ENCODE measurements around the gene GON4L. TPM values are rescaled to one million over a fixed set of nuclear protein-coding genes. Genes with fewer than 3 reads are reported as not detected.
"Not testable (repeated sequence)": the region's sequence is repeated elsewhere in the genome, so short reads cannot be mapped to it uniquely, and the experiment has no call there.

Gene GON4L
- total and polyA plus RNA-seq, 2 of the 4 experiments (the other 2 are of a cell fraction): 21.2 to 30.3 TPM

- H3K4me2 ChIP-seq (ENCODE audit: low read depth, low read length); ATAC-seq (ENCODE audit: low read depth); H4K20me1 ChIP-seq (ENCODE audit: insufficient read depth, low read length); H3K9me1 ChIP-seq (ENCODE audit: insufficient read depth, low read length); H3K27me3 ChIP-seq (ENCODE audit: control insufficient read depth, insufficient read depth, low read length); H3K4ac ChIP-seq (ENCODE audit: low read depth, low read length); DNase-seq; H2BK20ac ChIP-seq (ENCODE audit: low read depth, low read length); H3K4me1 ChIP-seq (ENCODE audit: control insufficient read depth, insufficient read depth, low read length); H3K27ac ChIP-seq (ENCODE audit: insufficient read depth, low read length); BruUV-seq (replicated peaks); H3K56ac ChIP-seq (ENCODE audit: extremely low read depth, insufficient read depth, low read length); H2BK15ac ChIP-seq (ENCODE audit: low read depth, low read length); in situ Hi-C loops (cut with MboI; ENCODE audit: low sequenced_read_pairs); H4K91ac ChIP-seq (ENCODE audit: insufficient read depth, low read depth, low read length); H2BK120ac ChIP-seq (ENCODE audit: low read depth, low read length); POLR2A ChIA-PET (ENCODE audit: unreplicated experiment); H4K5ac ChIP-seq (ENCODE audit: low read depth, low read length); H2AFZ ChIP-seq (replicated peaks; ENCODE audit: low read length, poor library complexity); H3K14ac ChIP-seq (replicated peaks; ENCODE audit: low read depth, low read length); H2AK9ac ChIP-seq (replicated peaks; ENCODE audit: low read depth, low read length, poor library complexity); H3K23ac ChIP-seq (ENCODE audit: low read depth, low read length); intact Hi-C loops (cut with micrococcal nuclease); H3K9me3 ChIP-seq (ENCODE audit: control insufficient read depth, insufficient read depth, low read length); dilution Hi-C loops (cut with HindIII; ENCODE audit: low sequenced_read_pairs, unreplicated experiment); H3K9ac ChIP-seq (ENCODE audit: low read depth, low read length); H3K4me3 ChIP-seq (ENCODE audit: insufficient read depth, low read depth, low read length): not testable (repeated sequence)
- H2BK5ac ChIP-seq (ENCODE audit: low read depth, low read length, poor library complexity, severe bottlenecking): peak overlapping the region; percentile 86
- CTCF ChIA-PET: interaction anchor here (0.7 to 1.2 kb wide), 2 partner anchors 10 to 12 kb away, joined by 3 to 10 read pairs; no protein-coding TSS in a partner anchor
- H2AK5ac ChIP-seq (ENCODE audit: low read depth, low read length): 0 out of 2 replicates have a peak overlapping the region, but pooled peaks have one; percentile 24
- H3K79me1 ChIP-seq (ENCODE audit: low read depth in 1 of 2, low read length in 2 of 2): peaks cover 0 to 31% of the 10 kb centered on the region in 2 experiments; a peak in 3 of 4 replicates
- H3K18ac ChIP-seq (ENCODE audit: low read depth, low read length): peak overlapping the region; percentile 12; the same call in 1 of the 2 replicates
- peak overlapping the region in 1 of 2 experiments; percentile 53; a peak in 1 of 4 replicates for H4K8ac ChIP-seq (ENCODE audit: low read depth in 2 of 2, low read length in 2 of 2)
- WGBS, 2 experiments (ENCODE audit: extremely low coverage in 2 of 2, insufficient read length in 1 of 2): 90% methylated on average over 3 of the region's 7 CpGs; no CpG with 5 or more reads in 1 of the 2 experiments
- H3K36me3 ChIP-seq (ENCODE audit: control insufficient read depth, insufficient read depth, low read length): peaks cover 46% of the 10 kb centered on the region
Observed at GRCh38 chr1:155763989-155764388, 93.0 kb downstream of the GON4L start.

- in situ Hi-C loops (cut with MboI; ENCODE audit: low sequenced_read_pairs); H3K4me3 ChIP-seq (ENCODE audit: insufficient read depth, low read depth, low read length); H3K56ac ChIP-seq (ENCODE audit: extremely low read depth, insufficient read depth, low read length); H3K4me1 ChIP-seq (ENCODE audit: control insufficient read depth, insufficient read depth, low read length); H4K91ac ChIP-seq (ENCODE audit: insufficient read depth, low read depth, low read length); H2AK9ac ChIP-seq (replicated peaks; ENCODE audit: low read depth, low read length, poor library complexity); H2AFZ ChIP-seq (replicated peaks; ENCODE audit: low read length, poor library complexity); H2AK5ac ChIP-seq (ENCODE audit: low read depth, low read length); H3K9me1 ChIP-seq (ENCODE audit: insufficient read depth, low read length); H3K9me3 ChIP-seq (ENCODE audit: control insufficient read depth, insufficient read depth, low read length); H3K14ac ChIP-seq (replicated peaks; ENCODE audit: low read depth, low read length); H2BK15ac ChIP-seq (ENCODE audit: low read depth, low read length); BruUV-seq (replicated peaks); H2BK120ac ChIP-seq (ENCODE audit: low read depth, low read length); intact Hi-C loops (cut with micrococcal nuclease); POLR2A ChIA-PET (ENCODE audit: unreplicated experiment); H3K27me3 ChIP-seq (ENCODE audit: control insufficient read depth, insufficient read depth, low read length); H4K5ac ChIP-seq (ENCODE audit: low read depth, low read length); H2BK20ac ChIP-seq (ENCODE audit: low read depth, low read length); H3K18ac ChIP-seq (ENCODE audit: low read depth, low read length); dilution Hi-C loops (cut with HindIII; ENCODE audit: low sequenced_read_pairs, unreplicated experiment); H4K20me1 ChIP-seq (ENCODE audit: insufficient read depth, low read length); H3K9ac ChIP-seq (ENCODE audit: low read depth, low read length); H3K23ac ChIP-seq (ENCODE audit: low read depth, low read length): not testable (repeated sequence)
- peaks cover 47% of the 10 kb centered on the region for H3K36me3 ChIP-seq (ENCODE audit: control insufficient read depth, insufficient read depth, low read length)
- ATAC-seq (ENCODE audit: low read depth) (peak; percentile 90), DNase-seq (peak; percentile 86)
- peak overlapping the region; percentile 43; the same call in 1 of the 2 replicates for H3K4me2 ChIP-seq (ENCODE audit: low read depth, low read length)
- CTCF ChIA-PET: interaction anchor here (1.2 kb wide), 1 partner anchor 13 kb away, joined by 3 read pairs; no protein-coding TSS in a partner anchor
- 0 out of 2 replicates have a peak overlapping the region, but pooled peaks have one; percentile 27 for H3K27ac ChIP-seq (ENCODE audit: insufficient read depth, low read length)
- H4K8ac ChIP-seq (ENCODE audit: low read depth in 2 of 2, low read length in 2 of 2): 0 out of 4 replicates have a peak overlapping the region, but pooled peaks of 1 of the 2 experiments have one; percentile 53
- 60% methylated on average over 1 of the region's 6 CpGs; no CpG with 5 or more reads in 1 of the 2 experiments for WGBS, 2 experiments (ENCODE audit: extremely low coverage in 2 of 2, insufficient read length in 1 of 2)
- peak overlapping the region; percentile 86 for H2BK5ac ChIP-seq (ENCODE audit: low read depth, low read length, poor library complexity, severe bottlenecking)
- 0 out of 2 replicates have a peak overlapping the region, but pooled peaks have one; percentile 3 for H3K4ac ChIP-seq (ENCODE audit: low read depth, low read length)
- peaks cover 0 to 31% of the 10 kb centered on the region in 2 experiments; a peak in 3 of 4 replicates for H3K79me1 ChIP-seq (ENCODE audit: low read depth in 1 of 2, low read length in 2 of 2)
Observed at GRCh38 chr1:155763090-155763815, 93.8 kb downstream of the GON4L start.

All from IMR-90 (cell line).